ENCODE results near the gene UBE2B. TPM values are rescaled to one million over a fixed set of nuclear protein-coding genes. Genes with fewer than 3 reads are reported as not detected.

Gene UBE2B
- total RNA-seq, 2 experiments from 2014 or later, result 7.6 to 70.3 TPM

DNA sequence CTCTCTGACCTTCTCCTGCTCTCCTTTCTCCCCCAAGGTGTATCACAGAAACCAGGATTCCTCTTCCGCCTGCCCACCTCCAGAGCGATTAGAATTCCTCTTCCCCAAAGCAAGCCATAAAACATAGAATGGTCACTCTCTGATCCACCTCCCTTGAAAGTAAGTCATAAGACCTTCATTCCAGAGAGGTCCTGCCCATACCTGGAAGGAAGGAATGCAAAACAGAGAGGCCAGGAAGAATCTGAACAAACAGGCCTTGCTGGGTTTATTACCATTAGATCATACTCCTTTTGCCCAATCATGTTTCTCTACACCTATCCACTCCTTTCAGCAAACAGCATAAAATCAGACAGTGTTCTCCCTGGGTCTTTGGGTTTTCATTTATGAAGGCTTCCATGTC, 25.4 kb upstream of the UBE2B start:
- Histone ChIP-seq H3K4me3 (ENCODE audit: low read depth, low read length, poor library complexity, severe bottlenecking) (no peak overlapping the region), H3K36me3 (ENCODE audit: insufficient read depth, low read length) (no peaks in the 10 kb centered on the region), H3K4me2 (ENCODE audit: low read length) (no peak overlapping the region), H3K27ac (ENCODE audit: low read depth, low read length, poor library complexity, severe bottlenecking) (no peak overlapping the region), H3K9me3 (ENCODE audit: low read length) (no peaks in the 10 kb centered on the region), H3K9me2 (ENCODE audit: insufficient read depth, low read length) (no peaks in the 10 kb centered on the region), H3K4me1 (ENCODE audit: insufficient read depth, low read length, poor library complexity, severe bottlenecking) (no peaks in the 10 kb centered on the region), H3K79me2 (ENCODE audit: insufficient read depth, low read depth, low read length) (no peaks in the 10 kb centered on the region), H2AFZ (ENCODE audit: low read length) (no peak overlapping the region), H4K20me1 (ENCODE audit: insufficient read depth, low read length) (no peaks in the 10 kb centered on the region)
- intact Hi-C loops (cut with micrococcal nuclease; ENCODE audit: unreplicated experiment), result no loop called here
- no peak for TF ChIP-seq EZH2phosphoT487 (IDR thresholded peaks at IDR 0.05; ENCODE audit: borderline replicate concordance, low read depth, low read length)
- TF ChIP-seq, protein P1, sequence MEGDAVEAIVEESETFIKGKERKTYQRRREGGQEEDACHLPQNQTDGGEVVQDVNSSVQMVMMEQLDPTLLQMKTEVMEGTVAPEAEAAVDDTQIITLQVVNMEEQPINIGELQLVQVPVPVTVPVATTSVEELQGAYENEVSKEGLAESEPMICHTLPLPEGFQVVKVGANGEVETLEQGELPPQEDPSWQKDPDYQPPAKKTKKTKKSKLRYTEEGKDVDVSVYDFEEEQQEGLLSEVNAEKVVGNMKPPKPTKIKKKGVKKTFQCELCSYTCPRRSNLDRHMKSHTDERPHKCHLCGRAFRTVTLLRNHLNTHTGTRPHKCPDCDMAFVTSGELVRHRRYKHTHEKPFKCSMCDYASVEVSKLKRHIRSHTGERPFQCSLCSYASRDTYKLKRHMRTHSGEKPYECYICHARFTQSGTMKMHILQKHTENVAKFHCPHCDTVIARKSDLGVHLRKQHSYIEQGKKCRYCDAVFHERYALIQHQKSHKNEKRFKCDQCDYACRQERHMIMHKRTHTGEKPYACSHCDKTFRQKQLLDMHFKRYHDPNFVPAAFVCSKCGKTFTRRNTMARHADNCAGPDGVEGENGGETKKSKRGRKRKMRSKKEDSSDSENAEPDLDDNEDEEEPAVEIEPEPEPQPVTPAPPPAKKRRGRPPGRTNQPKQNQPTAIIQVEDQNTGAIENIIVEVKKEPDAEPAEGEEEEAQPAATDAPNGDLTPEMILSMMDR (conservative IDR thresholded peaks at IDR 0.05; ENCODE audit: low read length), result no peak
- POLR2A ChIA-PET, result no interaction called here
- CTCF ChIA-PET (ENCODE audit: unreplicated experiment), result no interaction called here
- no peak for DNase-seq (ENCODE audit: low spot score)
- BruUV-seq (replicated peaks), result no TSS peak

DNA sequence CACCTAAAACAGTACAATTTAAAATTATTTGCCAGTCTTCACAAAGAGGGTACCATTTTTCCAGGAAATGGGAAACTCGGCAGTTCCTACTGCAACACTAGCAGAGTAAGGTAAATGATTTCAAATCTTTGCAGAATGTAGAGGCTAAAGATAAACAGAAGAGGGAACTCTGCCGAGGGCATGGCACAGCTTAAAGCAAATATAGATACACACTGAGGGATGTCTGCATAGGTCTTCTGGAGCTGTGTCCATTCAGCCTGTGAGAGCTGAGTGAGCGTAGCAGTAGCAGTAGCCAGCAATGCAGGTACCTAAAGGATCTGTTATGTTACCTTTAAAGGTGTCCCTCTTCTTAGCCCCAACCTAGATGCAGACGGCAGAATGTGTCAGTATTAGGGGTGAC, 21.9 kb upstream of the UBE2B start:
- TF ChIP-seq EZH2phosphoT487 (IDR thresholded peaks at IDR 0.05; ENCODE audit: borderline replicate concordance, low read depth, low read length), result no peak
- TF ChIP-seq, protein P1 (conservative IDR thresholded peaks at IDR 0.05; ENCODE audit: low read length), result no peak
- Histone ChIP-seq H3K4me1 (ENCODE audit: insufficient read depth, low read length, poor library complexity, severe bottlenecking) (no peaks in the 10 kb centered on the region), H3K4me2 (ENCODE audit: low read length) (no peak overlapping the region), H3K36me3 (ENCODE audit: insufficient read depth, low read length) (no peaks in the 10 kb centered on the region), H3K9me3 (ENCODE audit: low read length) (no peaks in the 10 kb centered on the region), H3K9me2 (ENCODE audit: insufficient read depth, low read length) (no peaks in the 10 kb centered on the region), H3K27ac (ENCODE audit: low read depth, low read length, poor library complexity, severe bottlenecking) (no peak overlapping the region), H2AFZ (ENCODE audit: low read length) (no peak overlapping the region), H3K79me2 (ENCODE audit: insufficient read depth, low read depth, low read length) (no peaks in the 10 kb centered on the region), H4K20me1 (ENCODE audit: insufficient read depth, low read length) (no peaks in the 10 kb centered on the region), H3K4me3 (ENCODE audit: low read depth, low read length, poor library complexity, severe bottlenecking) (no peak overlapping the region)
- POLR2A ChIA-PET, result interaction anchor here (0.5 to 1.2 kb wide), 3 partner anchors 10 to 196 kb away, joined by 3 read pairs; no protein-coding TSS in a partner anchor
- CTCF ChIA-PET (ENCODE audit: unreplicated experiment), result no interaction called here
- BruUV-seq (replicated peaks), result no TSS peak
- no peak for DNase-seq (ENCODE audit: low spot score)
- intact Hi-C loops (cut with micrococcal nuclease; ENCODE audit: unreplicated experiment), result no loop called here

DNA sequence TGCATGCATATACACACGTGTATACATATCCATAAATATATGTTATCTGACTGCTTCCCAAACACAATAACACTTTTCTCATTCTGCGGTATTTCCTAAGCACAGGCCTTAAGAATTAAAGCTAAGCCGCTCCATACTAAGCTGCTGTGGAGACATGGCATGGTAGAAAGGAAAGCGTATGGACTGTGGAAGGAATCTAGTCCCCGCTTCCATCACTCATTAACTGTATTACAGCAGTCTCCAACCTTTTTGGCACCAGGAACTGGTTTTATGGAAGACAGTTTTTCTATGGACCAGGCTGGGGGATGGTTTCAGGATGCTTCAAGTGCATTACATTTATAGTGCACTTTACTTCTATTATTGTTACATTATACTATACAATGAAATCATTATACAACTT, 15.7 kb upstream of the UBE2B start:
- DNase-seq (ENCODE audit: low spot score), result no peak
- H3K36me3 ChIP-seq (ENCODE audit: insufficient read depth, low read length), result no peaks in the 10 kb centered on the region
- no peak overlapping the region for H3K4me3 ChIP-seq (ENCODE audit: low read depth, low read length, poor library complexity, severe bottlenecking)
- BruUV-seq (replicated peaks), result no TSS peak
- no peak overlapping the region for H2AFZ ChIP-seq (ENCODE audit: low read length)
- no peaks in the 10 kb centered on the region for H3K9me3 ChIP-seq (ENCODE audit: low read length)
- ChIA-PET CTCF (ENCODE audit: unreplicated experiment) (no interaction called here), POLR2A (no interaction called here)
- no peaks in the 10 kb centered on the region for H3K79me2 ChIP-seq (ENCODE audit: insufficient read depth, low read depth, low read length)
- no peaks in the 10 kb centered on the region for H3K4me1 ChIP-seq (ENCODE audit: insufficient read depth, low read length, poor library complexity, severe bottlenecking)
- H3K9me2 ChIP-seq (ENCODE audit: insufficient read depth, low read length), result no peaks in the 10 kb centered on the region
- H3K4me2 ChIP-seq (ENCODE audit: low read length), result no peak overlapping the region
- no peak overlapping the region for H3K27ac ChIP-seq (ENCODE audit: low read depth, low read length, poor library complexity, severe bottlenecking)
- no peaks in the 10 kb centered on the region for H4K20me1 ChIP-seq (ENCODE audit: insufficient read depth, low read length)
- intact Hi-C loops (cut with micrococcal nuclease; ENCODE audit: unreplicated experiment), result no loop called here
- no peak for TF ChIP-seq EZH2phosphoT487 (IDR thresholded peaks at IDR 0.05; ENCODE audit: borderline replicate concordance, low read depth, low read length)
- TF ChIP-seq, protein P1 (conservative IDR thresholded peaks at IDR 0.05; ENCODE audit: low read length), result no peak
